ENCODE measurements around the gene KIF23. TPM values are rescaled to one million over a fixed set of nuclear protein-coding genes. Genes with fewer than 3 reads are reported as not detected.

The KIF23 gene
- total RNA-seq, 2 experiments from 2014 or later = 80.7 to 87.9 TPM

DNA sequence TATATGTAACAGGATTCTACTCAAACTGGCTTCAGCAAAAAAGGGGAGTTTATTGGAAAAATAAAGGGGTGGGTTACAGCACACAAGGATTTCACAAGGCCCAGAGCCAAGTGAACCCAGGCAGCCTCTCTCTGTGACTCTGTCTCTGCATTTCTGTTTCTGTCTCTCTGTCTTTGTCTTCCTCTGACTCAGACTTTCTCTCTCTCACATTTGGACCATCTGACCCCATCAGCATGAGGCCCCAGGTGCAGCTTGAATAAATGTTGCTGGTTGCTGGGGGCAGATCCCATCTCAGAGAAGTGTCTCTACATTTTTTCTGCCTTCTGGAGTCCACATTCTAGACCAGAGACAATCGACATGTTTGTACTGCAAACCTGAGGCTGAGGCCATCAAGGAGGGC, 83.5 kb downstream of the KIF23 start:
- Mint-ChIP-seq H3K4me3 (no peak overlapping the region), H3K9me3 (ENCODE audit: insufficient read depth) (no peaks in the 10 kb centered on the region), H3K4me1 (ENCODE audit: low read depth) (peaks cover 11% of the 10 kb centered on the region), H3K27ac (no peak overlapping the region), H3K36me3 (ENCODE audit: low read depth) (no peaks in the 10 kb centered on the region), H3K27me3 (ENCODE audit: low read depth) (peaks cover 6% of the 10 kb centered on the region)
- POLR2A ChIA-PET = no interaction called here
- no peak for ATAC-seq
- no peak for DNase-seq
- CTCF ChIA-PET = no interaction called here

Other genes with a start within 250 kb of the KIF23 start
- gene PAQR5, start 115.4 kb upstream of the KIF23 start, total RNA-seq = not detected
- 1,000 to 10,000 TPM; 1,664 to 1,767 TPM for gene RPLP1, start 38.5 kb downstream of the KIF23 start, total RNA-seq

All from activated CD8-positive, alpha-beta T cell treated with anti-CD3 and anti-CD28 coated beads, Interleukin-2, amount 10 ng/mL, durations not matched to agents 7 days and 5 days (primary cell).